ENCODE results near the gene DNAJC5.
"Not testable (repeated sequence)": the region's sequence is repeated elsewhere in the genome, so short reads cannot be mapped to it uniquely, and the experiment has no call there.

The DNAJC5 gene

DNA sequence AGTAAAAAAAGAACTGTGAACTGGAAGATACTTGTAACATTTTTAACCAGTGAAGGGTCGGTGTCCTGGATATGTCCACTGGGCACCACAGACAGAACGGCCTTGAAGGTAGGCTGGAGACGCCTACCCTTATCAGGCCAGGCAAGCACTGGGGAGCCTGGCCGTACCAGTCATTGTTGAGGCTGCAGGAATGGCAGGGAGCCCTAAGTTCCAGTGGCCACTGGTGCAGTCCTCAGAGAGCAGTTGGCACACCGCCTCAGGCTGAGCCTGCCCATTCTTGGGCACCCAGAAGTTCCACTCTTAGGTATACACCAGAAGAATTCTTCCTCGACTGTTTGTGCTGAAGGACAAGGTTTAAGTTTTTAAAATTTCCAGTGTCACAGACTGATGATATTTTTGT is 20.5 kb downstream of the DNAJC5 start:
- DNase-seq, result no peak

DNA sequence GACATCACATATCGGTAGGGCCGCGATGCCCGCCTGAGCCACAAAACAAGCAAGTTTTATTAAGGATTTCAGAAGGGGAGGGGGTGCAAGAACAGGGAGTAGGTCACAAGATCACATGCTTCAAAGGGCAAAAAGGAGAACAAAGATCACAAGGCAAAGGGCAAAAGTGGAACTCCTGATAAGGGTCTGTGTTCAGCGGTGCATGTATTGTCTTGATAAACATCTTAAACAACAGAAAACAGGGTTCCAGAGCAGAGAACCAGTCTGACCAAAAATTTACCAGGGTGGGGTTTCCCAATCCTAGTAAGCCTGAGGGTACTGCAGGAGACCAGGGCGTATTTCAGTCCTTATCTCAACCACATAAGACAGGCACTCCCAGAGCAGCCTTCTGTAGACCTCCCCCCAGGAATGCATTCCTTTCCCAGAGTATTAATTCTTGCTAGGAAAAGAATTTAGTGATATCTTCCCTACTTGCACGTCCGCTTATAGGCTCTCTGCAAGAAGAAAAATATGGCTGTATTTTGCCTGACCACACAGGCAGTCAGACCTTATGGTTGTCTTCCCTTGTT is 21.5 kb downstream of the DNAJC5 start:
- DNase-seq, result not testable (repeated sequence)

DNA sequence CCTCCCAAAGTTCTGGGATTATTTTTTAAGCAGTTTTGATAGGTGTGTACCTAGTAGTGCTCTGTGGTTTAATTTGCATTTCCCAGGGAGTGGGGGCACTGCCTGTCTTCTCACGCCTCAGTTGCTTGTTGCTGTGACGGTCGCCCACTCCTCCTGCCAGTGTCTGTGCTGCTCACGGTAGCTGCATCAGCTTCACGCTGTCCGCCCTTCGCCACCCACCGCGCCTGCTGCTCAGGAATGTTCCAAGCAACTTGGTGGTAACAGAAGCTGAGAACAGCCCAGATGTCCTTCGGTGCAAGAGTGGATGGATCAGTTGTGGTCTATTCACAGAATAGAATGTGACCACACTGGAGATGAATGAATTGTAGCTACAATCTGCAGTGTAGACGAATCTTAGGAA is 22.9 kb downstream of the DNAJC5 start:
- DNase-seq, result no peak

DNA sequence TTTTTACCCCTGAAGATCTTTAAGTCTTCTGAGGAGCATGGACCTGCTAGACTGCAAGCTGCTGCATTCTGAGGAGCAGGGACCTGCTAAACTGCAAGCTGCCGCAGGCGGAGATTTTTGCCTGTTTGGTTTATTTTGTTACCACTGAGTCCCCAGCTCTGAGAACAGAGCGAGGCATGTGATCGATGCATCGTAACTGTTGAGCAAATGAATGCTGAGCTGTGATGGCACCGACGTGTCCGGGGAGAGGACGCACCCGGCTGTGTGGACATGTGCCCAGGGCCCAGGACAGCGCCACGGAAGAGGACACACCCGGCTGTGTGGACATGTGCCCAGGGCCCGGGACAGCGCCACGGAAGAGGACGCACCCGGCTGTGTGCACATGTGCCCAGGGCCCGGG is 24.2 kb downstream of the DNAJC5 start:
- DNase-seq, result no peak

DNA sequence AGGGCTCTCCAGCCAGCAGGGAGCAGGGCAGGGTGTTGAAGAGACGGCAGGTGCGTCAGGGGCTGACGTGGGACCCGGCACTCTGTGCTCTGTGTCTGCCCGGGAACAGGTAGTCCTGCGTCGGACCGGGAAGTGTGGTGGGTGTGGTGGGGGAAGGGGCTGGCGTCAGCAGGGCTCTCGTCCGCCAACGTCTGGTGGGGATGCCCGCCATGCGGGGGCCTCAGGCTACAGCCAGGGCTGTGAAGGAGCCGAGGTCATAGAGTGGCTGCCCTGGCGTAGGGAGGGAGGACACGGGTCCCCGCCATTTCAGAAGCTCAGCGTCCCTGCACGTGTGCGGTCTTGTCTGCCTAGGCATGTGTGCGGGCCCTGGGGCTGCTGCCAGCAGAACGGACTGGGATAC is 25.3 kb downstream of the DNAJC5 start:
- no peak for DNase-seq

DNA sequence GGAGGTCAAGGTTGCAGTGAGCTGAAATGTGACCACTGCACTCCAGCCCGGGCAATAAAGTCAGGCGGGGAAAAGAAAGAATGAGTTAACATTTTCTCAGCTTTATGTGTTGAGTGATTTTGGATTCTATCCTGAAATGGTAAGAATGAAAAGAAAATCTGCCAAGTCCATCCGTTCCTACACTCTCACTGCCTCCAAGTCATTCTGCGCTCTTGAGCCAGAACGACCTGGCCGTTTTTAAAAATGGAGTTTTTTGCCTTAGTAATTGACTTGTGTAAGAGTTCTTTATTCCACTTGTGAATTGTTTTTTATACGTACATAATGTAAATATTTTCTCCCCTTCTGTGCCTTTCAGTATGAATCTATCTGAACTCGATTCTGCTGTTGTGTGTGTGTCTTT is 28.7 kb downstream of the DNAJC5 start:
- no peak for DNase-seq

DNA sequence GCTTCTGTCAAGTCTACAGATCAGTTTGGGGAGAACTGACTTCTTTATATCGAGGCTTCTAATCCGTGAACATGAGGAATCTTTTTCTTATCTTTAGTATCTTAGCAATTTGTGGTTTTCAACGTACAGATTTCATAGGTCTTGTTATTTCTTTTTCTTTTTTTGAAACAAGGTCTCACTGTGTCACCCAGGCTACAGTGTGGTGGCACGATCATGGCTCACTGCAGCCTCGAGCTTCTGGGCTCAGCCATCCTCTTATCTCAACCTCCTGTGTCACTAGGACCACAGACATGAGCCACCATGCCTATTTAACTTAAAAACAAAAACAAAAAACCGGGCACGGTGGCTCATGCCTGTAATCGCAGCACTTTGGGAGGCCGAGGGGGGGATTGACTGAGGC is 29.3 kb downstream of the DNAJC5 start:
- no peak for DNase-seq

DNA sequence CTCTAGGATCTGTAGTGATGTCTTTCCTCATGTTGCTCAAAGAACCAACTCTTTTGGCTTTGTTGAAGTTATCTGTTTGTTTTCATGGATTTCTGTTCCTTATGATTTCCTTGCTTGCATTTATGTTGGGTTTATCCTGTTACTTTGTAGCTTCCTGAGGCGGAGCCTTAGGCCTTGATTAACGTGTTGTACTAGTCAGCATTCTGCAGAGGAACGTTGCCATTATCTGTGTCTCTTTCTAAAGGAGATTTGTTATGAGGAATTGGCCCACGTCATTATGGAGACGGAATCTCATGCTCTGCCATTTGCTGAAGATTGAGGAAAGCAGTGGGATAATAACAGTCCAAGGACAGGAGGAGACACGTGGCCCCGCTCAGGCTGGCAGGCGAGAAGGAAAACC is 31.4 kb downstream of the DNAJC5 start:
- no peak for DNase-seq

DNA sequence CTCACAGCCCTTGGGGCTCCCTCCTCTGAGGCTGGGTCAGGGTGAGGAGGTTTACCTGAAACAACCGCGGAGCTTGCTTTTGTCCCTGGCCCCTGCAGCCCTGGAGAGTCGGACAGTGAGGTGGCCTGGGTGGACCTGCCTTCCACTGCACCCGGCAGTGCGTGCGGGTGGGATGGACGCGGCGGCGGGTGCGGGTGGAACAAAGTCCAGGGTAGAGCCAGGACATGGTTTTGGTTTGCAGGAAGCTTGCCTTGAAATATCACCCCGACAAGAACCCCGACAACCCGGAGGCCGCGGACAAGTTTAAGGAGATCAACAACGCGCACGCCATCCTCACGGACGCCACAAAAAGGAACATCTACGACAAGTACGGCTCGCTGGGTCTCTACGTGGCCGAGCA is 34.1 kb downstream of the DNAJC5 start:
- no peak for DNase-seq

DNA sequence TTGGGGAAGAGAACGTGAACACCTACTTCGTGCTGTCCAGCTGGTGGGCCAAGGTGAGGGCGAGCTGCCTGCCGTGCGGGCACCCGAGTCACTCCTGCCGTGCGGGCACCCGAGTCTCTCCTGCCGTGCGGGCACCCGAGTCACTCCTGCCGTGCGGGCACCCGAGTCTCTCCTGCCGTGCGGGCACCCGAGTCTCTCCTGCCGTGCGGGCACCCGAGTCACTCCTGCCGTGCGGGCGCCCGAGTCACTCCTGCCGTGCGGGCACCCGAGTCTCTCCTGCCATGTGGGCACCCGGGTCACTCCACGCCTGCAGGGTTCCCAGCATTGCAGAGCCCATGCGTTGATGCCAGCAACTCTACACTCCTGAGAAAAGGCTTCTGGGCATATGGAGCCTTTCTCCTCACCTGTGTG is 34.6 kb downstream of the DNAJC5 start:
- not testable (repeated sequence) for DNase-seq

DNA sequence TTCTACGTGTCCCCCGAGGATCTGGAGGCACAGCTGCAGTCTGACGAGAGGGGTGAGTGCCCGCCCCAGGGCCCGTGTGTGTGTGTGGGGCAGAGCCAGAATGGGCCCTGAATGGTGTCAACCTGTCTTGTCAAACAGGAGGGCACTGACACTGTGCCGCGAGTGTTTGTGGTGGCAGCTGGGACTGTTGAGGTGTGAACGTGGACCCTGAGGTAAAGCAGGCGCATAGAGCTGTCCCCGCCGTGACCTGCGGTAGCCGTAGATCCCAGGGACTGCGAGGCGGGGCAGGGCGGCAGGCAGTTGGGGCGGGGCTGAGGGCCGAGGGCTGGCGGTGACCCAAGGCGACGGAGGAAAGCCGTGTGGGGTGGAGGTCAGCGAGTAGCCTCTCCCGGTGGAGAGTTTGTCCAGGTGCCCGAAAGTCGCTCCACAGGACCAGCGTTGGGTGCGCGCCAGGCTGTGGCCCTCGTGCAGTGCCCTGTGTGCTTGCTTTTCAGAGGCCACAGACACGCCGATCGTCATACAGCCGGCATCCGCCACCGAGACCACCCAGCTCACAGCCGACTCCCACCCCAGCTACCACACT is 36.1 kb downstream of the DNAJC5 start:
- no peak for DNase-seq

DNA sequence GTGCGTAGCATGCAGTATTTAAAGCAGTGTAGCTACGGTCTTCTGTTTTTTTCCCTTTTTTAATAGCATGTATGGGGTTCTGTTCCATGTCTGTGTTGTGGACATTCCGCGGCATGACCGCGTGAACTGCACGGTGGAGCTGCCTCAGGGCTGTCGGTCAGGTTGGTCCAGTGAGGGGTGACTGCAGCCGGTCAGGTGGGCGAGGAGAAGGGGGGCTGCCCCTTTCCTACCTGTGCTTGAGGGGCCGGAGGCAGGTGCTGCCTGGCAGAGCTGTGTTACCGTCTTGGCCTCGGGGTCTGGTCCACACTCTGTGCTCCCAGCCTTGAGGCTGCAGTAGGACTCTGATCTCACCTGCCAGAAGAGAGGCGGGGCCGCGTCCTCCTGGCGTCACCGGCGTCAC is 36.8 kb downstream of the DNAJC5 start:
- DNase-seq, result no peak

DNA sequence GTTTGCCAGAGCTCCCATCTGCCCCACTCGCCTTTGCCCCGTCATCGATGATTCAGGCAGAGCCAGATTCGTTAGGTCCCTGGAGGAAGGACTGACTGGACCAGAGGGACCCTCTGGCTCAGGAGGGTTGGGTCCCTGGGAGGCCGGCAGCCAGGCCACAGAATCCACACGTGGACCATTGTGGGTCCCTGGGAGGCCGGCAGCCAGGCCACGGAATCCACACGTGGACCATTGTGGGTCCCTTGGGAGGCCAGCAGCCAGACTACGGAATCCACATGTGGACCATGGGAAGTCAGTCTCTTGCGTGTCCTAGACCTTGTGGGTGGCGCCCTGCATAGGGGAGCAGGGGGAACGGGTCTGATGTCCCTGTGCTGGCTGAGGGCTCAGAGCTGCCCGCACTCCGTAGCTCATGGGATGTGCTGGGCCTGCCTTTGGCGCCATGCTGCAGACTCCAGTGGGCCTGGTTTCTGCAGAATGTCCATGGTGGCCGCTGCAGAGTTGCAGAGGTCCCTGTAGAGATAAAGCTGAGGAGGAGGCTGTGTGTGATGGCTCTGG is 37.8 kb downstream of the DNAJC5 start:
- no peak for DNase-seq

DNA sequence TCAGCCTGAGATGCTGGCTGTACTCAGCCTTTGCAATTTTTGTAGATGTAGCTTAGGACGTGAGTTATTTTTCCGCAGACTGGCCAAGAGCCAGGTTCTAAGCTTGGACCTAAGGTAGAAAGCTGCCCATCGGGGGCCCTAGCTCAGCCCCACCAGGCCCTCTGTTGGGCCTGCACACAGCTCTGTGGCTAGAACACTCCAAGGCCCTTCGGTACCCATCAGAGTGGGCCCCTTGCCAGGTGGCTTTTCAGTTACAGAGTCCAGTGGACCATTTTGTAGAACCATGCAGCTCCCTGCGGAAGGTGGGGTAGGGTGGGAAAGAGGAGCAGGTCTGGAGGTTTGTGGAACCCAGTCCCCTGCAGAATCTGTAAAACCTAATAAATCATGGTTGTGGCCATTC is 38.7 kb downstream of the DNAJC5 start:
- DNase-seq, result no peak

DNA sequence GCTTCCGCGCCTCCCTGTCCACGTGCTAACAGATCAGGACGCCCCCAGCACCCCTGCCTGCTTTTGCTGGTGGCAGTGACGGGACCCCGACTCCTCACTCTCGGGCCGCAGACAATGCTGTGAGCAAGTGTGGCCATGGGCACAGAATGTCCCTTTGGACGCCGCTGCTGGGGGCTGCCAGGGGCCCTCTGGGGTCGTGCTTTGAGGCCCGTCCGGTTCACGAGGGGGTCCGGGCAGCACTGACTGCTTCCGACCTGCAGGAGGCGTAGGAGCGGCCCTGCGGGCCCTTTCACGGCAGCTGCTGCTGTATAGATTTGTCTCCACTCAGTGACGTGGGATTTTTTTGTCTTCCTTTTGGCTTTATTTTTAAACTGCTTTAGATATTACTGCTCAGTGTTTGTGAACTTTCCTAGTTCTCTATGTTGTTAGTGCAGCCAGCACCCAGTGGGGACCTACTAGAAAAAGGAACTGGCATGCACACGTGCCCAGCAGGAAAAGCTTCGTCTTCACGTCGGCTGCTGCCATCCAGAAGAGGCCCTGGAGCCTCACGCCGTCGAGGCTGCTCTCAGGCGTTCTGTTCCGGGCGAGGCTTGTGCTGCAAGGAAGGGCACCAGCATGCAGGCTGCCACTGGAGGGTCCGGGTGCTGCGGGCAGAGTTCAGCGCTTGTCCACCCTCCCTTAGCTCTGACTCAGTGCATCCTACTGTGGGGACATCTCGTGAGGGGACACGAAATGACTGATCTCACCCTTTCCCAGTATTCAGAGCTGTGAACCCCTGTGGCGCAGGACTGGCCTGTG is 39.5 kb downstream of the DNAJC5 start:
- DNase-seq, result no peak

DNA sequence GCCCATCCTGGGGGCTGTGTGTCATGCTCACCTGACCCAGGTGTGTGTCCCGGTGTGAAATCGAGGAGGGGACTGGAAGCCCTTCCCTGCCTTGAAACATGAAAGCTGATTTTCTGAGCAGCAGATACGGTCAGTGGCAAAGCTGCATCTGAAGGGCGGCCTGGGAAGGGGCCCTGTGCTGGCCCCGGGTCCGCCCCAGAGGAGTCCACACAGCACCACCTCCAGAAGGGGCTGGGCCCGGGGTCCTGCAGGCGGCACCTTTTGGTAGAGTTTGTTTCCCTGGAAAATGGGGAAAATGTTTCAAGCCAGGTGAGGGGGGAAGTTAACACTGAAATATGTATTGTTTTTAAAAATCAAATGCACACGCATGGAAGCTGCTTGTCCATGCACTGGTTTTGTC is 40.5 kb downstream of the DNAJC5 start:
- no peak for DNase-seq

DNA sequence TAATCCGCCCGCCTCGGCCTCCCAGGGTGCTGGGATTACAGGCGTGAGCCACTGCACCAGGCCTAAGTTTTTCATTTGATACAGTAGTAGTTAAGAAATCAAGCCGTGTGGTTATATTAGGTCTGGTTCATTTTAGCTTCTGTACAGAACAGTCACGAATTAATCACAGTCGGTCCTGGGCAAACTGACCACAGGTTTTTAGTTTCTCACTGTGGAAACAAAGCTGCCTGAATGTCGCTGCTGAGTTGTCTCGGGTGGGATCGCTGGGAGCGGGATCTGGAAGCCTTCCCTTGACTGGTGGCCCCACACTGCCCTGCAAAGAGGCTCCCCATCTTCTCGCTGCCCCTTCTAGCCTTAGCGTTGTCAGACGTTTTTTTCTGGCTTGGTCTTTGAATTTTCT is 42.7 kb downstream of the DNAJC5 start:
- no peak for DNase-seq

DNA sequence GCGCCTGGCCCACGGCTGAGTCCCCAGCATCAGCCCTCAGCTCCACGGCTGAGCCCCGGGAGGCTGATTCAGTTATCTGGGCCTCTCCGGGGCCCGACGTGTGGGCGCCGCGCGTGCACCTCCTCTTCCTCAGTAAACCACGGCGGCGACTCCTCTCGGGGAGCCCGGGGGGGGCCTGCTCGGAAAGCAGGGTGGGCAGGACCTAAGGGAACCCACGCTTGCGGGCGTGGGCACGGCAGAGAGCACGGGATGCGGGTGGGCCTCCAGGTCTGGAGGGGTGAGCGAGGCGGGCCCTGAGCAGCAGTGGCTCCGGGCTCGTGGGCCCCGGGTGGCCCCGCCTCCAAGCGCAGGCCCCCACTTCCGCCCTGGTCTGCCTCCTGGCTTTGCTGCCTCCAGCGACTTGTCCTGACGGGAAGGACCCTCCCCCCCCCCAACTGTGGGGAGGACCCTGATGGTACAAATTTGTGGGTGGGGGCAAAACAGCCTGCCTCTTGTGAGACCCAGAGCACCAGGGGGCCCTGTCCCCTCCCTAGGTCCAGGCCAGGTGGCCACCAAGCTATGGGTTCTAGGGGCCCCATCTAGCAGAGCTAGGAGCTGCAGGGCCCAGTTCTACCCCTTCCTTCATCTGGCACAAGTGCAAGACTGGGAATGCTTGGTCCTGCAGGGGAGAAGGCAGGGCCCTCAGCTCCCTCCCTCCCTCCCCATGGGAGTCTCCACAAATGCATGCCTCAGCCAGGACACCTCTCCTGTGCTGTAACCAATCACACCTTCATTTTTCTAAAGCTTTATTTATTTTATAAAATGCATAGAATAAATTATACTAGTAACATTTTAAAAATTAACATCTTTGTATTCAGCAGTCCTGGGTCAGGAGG is 44.4 kb downstream of the DNAJC5 start:
- no peak for DNase-seq

DNA sequence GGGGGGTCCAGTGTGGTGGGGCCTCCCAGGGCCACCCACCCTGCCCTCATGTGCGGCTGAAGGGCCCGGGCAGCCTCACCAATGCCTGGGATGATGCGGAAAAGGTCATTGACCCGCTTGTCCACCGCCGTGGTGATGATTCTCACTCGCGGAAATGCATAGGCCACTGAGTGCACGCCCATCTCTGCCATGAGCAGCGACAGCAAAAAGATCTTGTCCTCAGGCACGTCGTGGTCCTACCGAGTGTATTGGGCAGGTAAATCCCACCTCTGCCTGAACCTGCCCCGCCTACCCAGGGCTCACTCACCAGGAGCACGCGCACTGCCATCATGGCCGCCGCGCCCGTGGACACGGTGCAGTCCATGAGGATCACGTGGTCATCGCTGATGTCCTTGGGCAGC is 45.1 kb downstream of the DNAJC5 start:
- no peak for DNase-seq

DNA sequence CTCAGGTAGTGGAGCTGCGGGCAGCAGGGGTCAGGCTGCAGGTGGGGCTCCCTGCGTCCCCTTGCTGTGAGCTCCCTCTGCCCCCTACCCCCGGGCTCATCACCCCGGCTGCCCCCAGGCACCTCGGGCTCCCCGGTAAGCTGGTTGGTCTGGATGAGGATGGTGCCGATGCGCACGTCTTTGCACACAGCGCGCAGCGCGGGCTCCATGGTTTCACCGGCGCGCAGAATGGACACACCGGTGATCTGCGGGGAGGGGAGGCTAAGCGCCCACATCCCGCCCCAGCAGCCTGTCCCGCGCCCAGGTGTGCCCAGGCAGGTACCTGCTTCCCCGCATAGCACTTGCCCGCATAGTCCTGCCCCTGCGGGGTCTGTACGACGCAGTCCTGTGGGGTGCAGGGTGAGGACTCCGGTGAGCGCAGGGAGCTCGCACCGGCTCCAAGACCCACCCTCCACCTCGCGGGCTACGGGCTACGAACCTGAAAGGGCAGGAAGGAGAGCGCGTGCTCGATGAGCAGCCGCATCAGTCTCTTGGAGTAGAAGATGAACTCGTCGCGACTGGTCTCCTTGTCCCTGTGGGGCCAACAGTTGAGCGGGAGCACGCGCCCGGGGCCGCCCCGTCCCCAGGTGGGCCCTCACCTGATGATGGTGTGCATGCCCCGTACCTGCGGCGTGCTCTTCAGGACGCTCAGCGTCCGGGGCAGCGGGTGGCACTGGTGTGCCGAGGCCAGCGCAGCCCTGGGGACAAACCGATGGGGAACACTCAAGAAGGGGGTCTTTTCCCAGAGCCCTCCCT is 45.7 kb downstream of the DNAJC5 start:
- DNase-seq, result no peak

DNA sequence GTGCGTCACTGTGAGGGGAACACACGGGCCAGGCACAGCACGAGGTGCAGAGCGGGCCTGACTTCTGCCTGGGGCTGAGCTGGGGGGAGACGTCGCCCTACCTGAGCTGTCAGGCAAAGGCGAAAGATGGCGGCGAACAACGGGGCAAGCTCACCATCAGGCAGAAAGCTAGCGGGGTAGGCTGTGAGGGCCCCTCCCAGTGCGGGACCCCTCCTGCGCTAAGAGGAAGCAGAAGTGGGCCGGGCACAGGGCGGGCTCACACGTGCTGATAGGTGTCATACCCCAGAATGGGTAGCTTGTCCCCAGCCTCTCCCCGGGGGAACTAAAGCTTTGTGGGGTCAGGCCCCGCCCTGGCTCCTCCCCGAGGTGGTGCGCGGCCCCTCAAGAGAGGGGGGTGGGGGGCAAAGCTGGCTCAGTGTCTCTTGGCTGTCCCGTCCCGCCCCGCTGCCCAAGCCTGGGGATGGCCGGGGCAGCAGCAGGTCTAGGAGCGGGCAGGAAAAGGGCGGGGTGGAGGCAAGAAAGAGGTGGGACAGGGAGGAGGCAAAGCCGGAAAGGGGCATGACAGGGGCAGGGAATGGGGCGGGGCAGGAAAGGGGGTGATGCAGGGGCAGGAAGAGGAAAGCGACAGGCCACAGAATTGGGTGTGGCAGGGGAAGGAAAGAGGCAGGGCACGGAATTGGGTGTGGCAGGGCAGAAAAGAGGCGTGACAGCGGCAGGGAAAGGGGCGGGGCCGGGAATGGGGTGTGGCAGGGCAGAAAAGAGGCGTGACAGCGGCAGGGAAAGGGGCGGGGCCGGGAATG is 46.6 kb downstream of the DNAJC5 start:
- DNase-seq, result peak; percentile 15

Data from NCI-H526 treated with DMSO at 0.1 percent for 48 hours (cell line).